ENCODE data around the gene SEC16A.

DNA sequence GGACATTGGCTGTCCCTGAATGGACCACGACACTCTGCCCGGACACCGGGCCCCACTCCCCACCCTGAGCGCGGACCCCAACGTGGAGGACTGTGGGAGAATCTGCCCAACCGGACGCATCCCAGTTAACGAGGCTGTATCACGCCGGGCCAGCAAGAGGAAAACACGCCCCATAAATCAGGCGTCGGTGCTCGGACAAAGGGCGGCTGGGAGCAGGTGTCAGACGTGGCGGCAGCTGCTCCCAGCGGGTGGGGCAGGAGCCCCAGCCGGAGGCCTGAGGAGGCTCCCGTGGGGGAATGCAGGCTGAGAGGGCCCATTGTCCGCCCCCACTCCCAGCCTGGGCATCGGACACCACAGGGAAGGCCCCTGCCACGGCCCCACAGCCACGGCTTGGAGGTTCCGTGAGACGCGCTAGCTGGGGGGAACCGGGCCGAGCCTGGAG is 43.8 kb upstream of the SEC16A start:
- TF ChIP-seq YY1 (IDR thresholded peaks at IDR 0.05; ENCODE audit: insufficient read depth, insufficient read length) (no peak), ZNF274 (IDR thresholded peaks at IDR 0.05; ENCODE audit: low read depth, low read length) (no peak)
